AG10803 (cell line): ENCODE measurements around the gene OR2L3.

Experiments used
- DNase-seq: peaks from one replicate; pipeline ENCODE4 v3.0.0; 2010; ENCODE audit warnings: low read depth
- H3K4me3 ChIP-seq: 2 replicates; pipeline ENCODE4 v1.5.1; 2011; ENCODE audit warnings: mild to moderate bottlenecking, low read length, control low read depth
- TF ChIP-seq, protein P1 (sequence below): conservative IDR thresholded peaks from 2 replicates; pipeline ENCODE4 v1.5.1; 2011; ENCODE audit warnings: mild to moderate bottlenecking, low read length, control low read depth, inconsistent platforms

OR2L3 gene, protein sequence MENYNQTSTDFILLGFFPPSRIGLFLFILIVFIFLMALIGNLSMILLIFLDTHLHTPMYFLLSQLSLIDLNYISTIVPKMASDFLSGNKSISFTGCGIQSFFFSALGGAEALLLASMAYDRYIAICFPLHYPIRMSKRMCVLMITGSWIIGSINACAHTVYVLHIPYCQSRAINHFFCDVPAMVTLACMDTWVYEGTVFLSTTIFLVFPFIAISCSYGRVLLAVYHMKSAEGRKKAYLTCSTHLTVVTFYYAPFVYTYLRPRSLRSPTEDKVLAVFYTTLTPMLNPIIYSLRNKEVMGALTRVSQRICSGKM

DNA sequence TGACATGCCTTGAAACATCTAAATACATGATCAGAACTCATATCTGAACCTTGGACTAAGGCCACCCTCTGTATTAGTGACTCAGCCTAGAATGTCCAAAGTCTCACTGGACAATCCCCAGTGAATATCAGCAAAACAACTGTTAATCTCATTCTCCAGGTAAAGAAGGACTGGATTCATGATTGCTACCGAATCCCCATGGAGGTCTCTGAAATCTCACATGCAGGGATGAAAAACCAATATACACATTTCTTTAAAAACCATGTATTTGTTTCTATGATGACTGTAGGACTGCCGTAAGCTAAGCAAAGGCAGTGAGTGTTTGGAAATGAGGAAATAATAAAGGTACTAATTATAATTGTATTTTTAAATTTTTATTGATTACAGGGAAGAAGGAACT lies at the start of gene OR2L3:
OR2L3 (plus strand) TSS at position 301 of the 400 bp plus-strand sequence. CDS start 13,846 bp downstream, outside the sequence.
- DNase-seq = no peak
- H3K4me3 ChIP-seq = no peak within 1 kb of the TSS
- TF ChIP-seq, protein P1, sequence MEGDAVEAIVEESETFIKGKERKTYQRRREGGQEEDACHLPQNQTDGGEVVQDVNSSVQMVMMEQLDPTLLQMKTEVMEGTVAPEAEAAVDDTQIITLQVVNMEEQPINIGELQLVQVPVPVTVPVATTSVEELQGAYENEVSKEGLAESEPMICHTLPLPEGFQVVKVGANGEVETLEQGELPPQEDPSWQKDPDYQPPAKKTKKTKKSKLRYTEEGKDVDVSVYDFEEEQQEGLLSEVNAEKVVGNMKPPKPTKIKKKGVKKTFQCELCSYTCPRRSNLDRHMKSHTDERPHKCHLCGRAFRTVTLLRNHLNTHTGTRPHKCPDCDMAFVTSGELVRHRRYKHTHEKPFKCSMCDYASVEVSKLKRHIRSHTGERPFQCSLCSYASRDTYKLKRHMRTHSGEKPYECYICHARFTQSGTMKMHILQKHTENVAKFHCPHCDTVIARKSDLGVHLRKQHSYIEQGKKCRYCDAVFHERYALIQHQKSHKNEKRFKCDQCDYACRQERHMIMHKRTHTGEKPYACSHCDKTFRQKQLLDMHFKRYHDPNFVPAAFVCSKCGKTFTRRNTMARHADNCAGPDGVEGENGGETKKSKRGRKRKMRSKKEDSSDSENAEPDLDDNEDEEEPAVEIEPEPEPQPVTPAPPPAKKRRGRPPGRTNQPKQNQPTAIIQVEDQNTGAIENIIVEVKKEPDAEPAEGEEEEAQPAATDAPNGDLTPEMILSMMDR = no peak

DNA sequence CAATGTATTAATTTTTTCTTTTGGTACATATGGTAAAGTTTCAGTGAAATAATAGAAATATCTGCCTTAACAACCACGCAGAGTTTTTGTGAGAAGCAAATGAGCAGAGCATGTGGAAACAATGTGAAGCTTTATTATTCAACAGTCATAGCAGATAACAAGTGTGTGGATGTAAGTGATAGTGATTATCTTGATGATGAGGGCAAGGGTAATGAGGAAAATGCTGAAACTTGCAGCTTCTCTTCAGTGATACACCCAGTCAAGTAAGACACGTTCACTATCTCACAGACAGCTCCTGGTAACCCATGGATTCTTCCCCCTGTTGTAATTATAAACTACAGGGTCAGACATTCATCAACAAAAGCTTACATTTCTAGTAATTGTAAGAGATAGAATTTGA lies 47.8 kb upstream of the OR2L3 start:
- TF ChIP-seq, protein P1 = no peak
- H3K4me3 ChIP-seq = no peak overlapping the region
- DNase-seq = no peak

DNA sequence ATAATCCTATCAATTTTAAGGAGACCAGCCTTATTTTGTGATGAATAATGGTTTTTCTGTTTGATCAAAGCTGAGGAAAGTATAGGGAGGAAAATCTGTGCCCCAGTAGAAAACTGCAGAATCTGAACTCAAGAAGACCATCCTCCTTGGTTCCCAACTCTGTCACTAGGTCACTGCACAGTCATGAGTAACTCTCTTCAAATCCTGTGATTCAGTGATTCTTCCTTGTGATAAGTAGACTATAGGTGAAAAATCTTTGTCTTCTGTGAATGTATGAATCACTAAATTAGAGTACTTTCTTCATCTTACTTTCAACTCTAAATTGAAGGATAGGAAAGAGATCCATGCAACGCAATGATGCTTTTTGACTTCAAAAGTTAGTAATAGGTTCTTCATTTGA lies 46.5 kb upstream of the OR2L3 start:
- H3K4me3 ChIP-seq = no peak overlapping the region
- TF ChIP-seq, protein P1 = no peak
- no peak for DNase-seq

DNA sequence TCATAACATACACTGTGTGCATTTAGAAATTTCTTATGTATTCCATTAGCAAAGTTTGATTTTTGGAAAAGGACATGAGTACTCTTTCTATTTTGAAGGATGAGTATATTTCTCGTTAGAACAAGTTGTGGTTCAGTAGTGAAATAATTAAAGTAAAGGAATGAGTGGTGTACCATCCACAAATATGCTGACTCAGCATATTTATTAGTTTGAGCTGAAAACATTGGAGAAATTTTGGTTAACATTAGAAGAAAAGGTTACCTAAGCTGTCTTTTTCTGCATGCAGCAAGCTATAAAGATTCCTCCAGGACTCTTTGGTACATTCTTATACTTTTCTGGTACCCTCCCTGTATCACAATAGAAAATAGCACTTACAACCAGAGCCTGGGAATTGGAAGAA lies 38.9 kb upstream of the OR2L3 start:
- no peak overlapping the region for H3K4me3 ChIP-seq
- DNase-seq = no peak
- TF ChIP-seq, protein P1 = no peak

DNA sequence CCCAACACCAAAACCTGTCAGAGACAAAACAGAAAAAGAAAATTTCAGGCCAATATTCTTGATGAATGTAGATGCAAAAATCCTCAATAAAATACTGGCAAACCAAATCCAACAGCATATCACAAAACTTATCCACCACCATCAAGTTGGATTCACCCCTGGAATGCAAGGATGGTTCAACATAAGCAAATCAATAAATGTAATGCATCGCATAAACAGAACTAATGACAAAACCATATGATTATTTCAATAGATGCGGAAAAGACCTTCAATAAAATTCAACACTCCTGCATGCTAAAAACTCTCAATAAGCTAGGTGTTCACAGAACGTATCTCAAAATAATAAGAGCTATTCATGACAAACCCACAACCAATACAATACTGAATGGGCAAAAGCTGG lies 37.0 kb upstream of the OR2L3 start:
- H3K4me3 ChIP-seq = no peak overlapping the region
- TF ChIP-seq, protein P1 = no peak
- DNase-seq = no peak

DNA sequence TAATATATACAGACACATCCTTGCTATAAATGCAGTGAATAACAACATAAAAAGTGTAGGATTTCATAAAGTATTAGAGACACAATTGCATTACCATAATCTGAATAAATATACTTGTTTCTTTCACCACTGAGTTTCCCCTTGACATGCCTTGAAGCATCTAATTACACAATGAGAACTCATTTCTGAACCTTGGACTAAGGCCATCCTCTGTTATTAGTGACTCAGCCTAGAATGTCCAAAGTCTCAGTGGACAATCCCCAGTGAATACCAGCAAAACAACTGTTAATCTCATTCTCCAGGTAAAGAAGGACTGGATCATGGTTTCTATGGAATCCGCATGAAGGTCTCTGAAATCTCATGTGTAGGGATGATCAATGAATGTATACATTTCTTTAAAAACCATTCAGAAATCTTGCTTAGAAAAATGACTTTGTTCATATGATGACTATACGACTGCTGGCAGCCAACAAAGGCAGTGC lies 33.4 kb upstream of the OR2L3 start, which contains the start of gene OR2L5:
OR2L5 (plus strand) TSS at position 432 of the 482 bp plus-strand sequence. CDS start 8,288 bp downstream, outside the sequence.
- H3K4me3 ChIP-seq = no peak within 1 kb of the TSS
- no peak for DNase-seq
- TF ChIP-seq, protein P1 = no peak

DNA sequence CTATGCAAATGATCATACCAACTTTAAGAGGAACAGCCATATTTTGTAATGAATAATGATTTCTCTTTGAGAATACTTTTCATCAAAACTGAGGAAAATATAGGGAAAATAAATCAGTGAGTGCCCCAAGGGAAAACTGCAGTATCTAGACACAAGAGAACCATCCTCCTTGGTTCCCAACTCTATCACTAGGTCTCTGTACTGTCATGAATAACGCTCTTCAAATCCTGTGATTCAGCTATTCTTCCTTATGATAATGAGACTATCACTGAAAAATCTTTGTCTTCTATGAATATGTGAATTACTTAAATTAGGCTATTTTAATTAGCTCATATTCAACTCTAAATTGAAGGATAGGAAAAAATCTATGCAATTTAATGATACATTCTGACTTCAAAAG lies 30.8 kb upstream of the OR2L3 start:
- no peak for DNase-seq
- TF ChIP-seq, protein P1 = no peak
- no peak overlapping the region for H3K4me3 ChIP-seq
